Measurements from ENCODE around the gene SCAMP5. TPM values are rescaled to one million over a fixed set of nuclear protein-coding genes. Genes with fewer than 3 reads are reported as not detected.

Gene SCAMP5
- total RNA-seq, result 10 to 100 TPM; 21.1 to 30.4 TPM

DNA sequence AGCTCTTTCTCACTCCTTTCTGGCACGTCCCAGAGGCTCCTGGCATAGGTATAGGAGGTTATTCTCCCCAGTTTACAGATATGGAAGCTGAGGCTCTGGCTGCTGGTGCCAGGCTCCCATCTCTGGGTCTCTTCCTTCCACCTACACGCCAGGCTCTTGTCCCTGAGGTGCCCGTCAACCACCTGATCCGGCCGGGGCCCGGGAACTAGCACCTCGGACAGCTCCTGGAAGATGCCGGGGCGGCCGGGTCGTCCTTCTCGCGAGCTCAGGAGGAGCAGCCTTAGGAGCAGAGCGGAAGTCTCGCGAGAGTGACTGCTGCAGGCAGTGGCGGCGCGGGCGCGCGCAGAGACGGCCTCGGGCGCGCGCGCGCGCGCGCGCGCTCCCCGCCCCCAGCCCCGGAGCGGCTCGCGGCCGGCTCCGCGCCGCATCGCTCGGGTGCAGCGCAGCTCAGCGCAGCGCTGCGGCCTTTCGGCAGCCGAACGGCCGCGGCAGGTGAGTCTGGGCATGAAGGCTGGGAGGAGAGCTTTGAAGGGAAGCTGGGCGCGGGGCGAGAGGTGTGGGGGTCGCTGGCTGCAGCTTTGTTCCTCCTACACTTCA is at the start of gene SCAMP5:
TSS of gene SCAMP5 (plus strand) at position 382 of the 597 bp plus-strand sequence. CDS start 16,277 bp downstream, outside the sequence.
- Histone ChIP-seq H3K4me3 (peak within 1 kb of the TSS; percentile 19 to 33), H3K27ac (peak within 1 kb of the TSS; percentile 55 to 78 (median 74)), H3K36me3 (replicated peaks in 1 of 2; ENCODE audit: insufficient read depth in 1 of 2, low read depth in 2 of 2) (no peaks in the 10 kb centered on the region), H3K4me1 (peaks cover 51% of the 10 kb centered on the region), H3K9me3 (no peaks in the 10 kb centered on the region), H3K27me3 (no peaks in the 10 kb centered on the region)
- intact Hi-C loops (cut with DNase I), result no loop called here
- DNase-seq, result peak; percentile 97 to 99 (median 98)
- 0 to 4% methylated on average over 8 to 55 of the region's 58 CpGs for WGBS, 2 donors
- TF ChIP-seq CTCF (IDR thresholded peaks at IDR 0.05), result peak in 1 of 7 experiments; percentile 5
- peak in 2 of 3 donors; percentile 68 to 71 for TF ChIP-seq POLR2A (IDR thresholded peaks at IDR 0.05)
- ATAC-seq, result peak; percentile 91

GRCh38 chr15:74950078-74950908 is 45.1 kb upstream of the SCAMP5 start:
- H3K27ac ChIP-seq, result no peak overlapping the region
- no peaks in the 10 kb centered on the region for H3K9me3 ChIP-seq
- no peaks in the 10 kb centered on the region for H3K36me3 ChIP-seq (replicated peaks in 1 of 2; ENCODE audit: insufficient read depth in 1 of 2, low read depth in 2 of 2)
- DNase-seq (peak; percentile 78 to 89 (median 84)), ATAC-seq (peak; percentile 92)
- H3K27me3 ChIP-seq, result no peaks in the 10 kb centered on the region
- peaks cover 15% of the 10 kb centered on the region for H3K4me1 ChIP-seq
- WGBS, 2 donors, result 19 to 44% methylated on average over 5 to 7 of the region's 7 CpGs
- TF ChIP-seq CTCF (IDR thresholded peaks at IDR 0.05), result peak; percentile 92 to 99 (median 98)
- TF ChIP-seq POLR2A (IDR thresholded peaks at IDR 0.05), result no peak
- H3K4me3 ChIP-seq, result no peak overlapping the region
- intact Hi-C loops (cut with DNase I), result loop anchor here (5.0 kb wide), 1 partner anchor 178 kb away; no protein-coding TSS in a partner anchor

DNA sequence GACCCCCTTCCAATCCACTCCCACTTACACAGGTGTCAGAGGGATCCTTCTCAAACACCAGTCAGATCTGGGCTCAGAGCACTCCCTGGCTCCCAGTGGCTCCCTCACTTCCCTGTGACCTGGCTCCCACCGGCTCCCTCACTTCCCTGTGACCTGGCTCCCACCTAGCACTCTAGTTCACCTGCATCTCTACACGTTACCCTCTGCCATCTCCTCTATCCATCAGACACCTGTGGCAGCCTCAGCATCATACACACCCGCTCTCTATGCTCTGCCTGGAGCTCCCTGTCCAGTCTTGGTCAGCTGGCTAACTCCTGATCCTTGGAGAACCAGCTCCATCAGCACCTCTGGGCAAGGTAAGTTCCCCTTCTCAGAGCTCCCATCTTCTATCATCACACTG is 44.4 kb upstream of the SCAMP5 start:
- Histone ChIP-seq H3K27me3 (no peaks in the 10 kb centered on the region), H3K36me3 (replicated peaks in 1 of 2; ENCODE audit: insufficient read depth in 1 of 2, low read depth in 2 of 2) (no peaks in the 10 kb centered on the region), H3K9me3 (no peaks in the 10 kb centered on the region), H3K4me1 (peaks cover 22% of the 10 kb centered on the region), H3K4me3 (no peak overlapping the region), H3K27ac (no peak overlapping the region)
- no peak for TF ChIP-seq POLR2A (IDR thresholded peaks at IDR 0.05)
- TF ChIP-seq CTCF (IDR thresholded peaks at IDR 0.05), result no peak
- DNase-seq, result no peak
- intact Hi-C loops (cut with DNase I), result loop anchor here (5.0 kb wide), 1 partner anchor 179 kb away; no protein-coding TSS in a partner anchor
- no peak for ATAC-seq
- 57 to 61% methylated on average over 3 of the region's 3 CpGs for WGBS, 2 donors

DNA sequence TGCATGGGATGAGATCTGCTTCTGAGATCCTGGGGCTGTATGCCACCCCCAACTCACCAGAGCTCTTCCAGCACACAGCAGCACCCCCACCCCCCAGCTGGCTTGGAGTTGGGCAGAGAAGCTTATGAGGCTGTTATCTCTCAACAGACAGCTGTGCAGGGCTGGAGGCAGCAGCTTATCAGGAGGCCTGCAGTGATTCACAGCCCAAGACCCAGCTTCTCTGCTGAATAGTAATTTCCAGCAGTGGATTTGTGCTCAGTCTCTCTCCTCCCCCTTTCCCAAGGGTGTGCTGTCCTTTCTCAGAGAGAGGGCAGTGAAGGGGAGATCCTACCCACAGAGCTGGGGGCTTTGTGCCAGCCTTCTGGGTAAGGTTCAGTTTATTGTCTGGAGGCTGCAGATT is 40.8 kb upstream of the SCAMP5 start:
- H3K4me3 ChIP-seq, result no peak overlapping the region
- no peaks in the 10 kb centered on the region for H3K9me3 ChIP-seq
- no peaks in the 10 kb centered on the region for H3K36me3 ChIP-seq (replicated peaks in 1 of 2; ENCODE audit: insufficient read depth in 1 of 2, low read depth in 2 of 2)
- H3K27ac ChIP-seq, result no peak overlapping the region
- H3K27me3 ChIP-seq, result no peaks in the 10 kb centered on the region
- intact Hi-C loops (cut with DNase I), result loop anchor here (5.0 kb wide), 1 partner anchor 182 kb away; no protein-coding TSS in a partner anchor
- peaks cover 44% of the 10 kb centered on the region for H3K4me1 ChIP-seq
- DNase-seq, result peak in 1 of 4 donors; percentile 18
- no peak for TF ChIP-seq POLR2A (IDR thresholded peaks at IDR 0.05)
- no peak for TF ChIP-seq CTCF (IDR thresholded peaks at IDR 0.05)
- no peak for ATAC-seq

All from body of pancreas (tissue), 4 donors.